ENCODE measurements around the gene PACRG.
A peak's percentile ranks its signal among the peaks of the same experiment; 100 is the strongest.

PACRG gene

DNA sequence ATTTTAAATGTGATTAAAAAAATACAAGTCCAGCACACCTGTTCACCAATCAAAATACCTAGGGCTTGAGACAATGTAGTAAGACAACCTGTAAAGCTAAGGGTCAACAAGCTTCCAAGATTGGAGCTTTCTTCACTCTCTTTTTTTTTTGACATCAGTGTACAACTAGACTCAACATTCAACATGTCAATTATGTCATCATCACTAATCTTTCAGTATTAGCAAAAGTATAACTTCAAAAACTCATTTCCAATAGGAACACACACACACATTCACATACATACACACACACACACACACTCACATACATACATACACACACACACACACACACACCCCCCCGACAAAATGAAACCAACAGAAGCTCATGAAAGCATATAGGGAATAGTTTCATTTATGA lies 26.2 kb upstream of the PACRG start:
- H3K4ac ChIP-seq (ENCODE audit: low read depth in 1 of 2, low read length in 2 of 2): no peak overlapping the region

GRCh38 chr6:162702446-162702845 lies 25.3 kb upstream of the PACRG start:
- DNase-seq: no peak
- H2BK15ac ChIP-seq (ENCODE audit: low read depth, poor library complexity, severe bottlenecking): no peak overlapping the region
- no peak overlapping the region for H3K23ac ChIP-seq (ENCODE audit: low read length in 2 of 2)
- no peak overlapping the region for H3K9ac ChIP-seq (ENCODE audit: low read length)
- H3K18ac ChIP-seq (ENCODE audit: low read depth in 1 of 2, low read length in 2 of 2): no peak overlapping the region
- no peak overlapping the region for H2BK12ac ChIP-seq (ENCODE audit: low read length in 2 of 2)
- H4K8ac ChIP-seq (ENCODE audit: low read length): no peak overlapping the region
- no peak overlapping the region for H2AK5ac ChIP-seq (ENCODE audit: low read length, severe bottlenecking)
- no peaks in the 10 kb centered on the region for H3K4me1 ChIP-seq (ENCODE audit: control insufficient read depth, insufficient read depth, low read depth, low read length)
- no peak overlapping the region for H4K91ac ChIP-seq (ENCODE audit: low read length)
- no peak overlapping the region for H2AFZ ChIP-seq (ENCODE audit: low read depth, low read length)
- peaks cover 2% of the 10 kb centered on the region for H3K79me1 ChIP-seq (replicated peaks; ENCODE audit: low read length, poor library complexity, severe bottlenecking)
- no peak overlapping the region for H3K4ac ChIP-seq (ENCODE audit: low read depth in 1 of 2, low read length in 2 of 2)
- H3K27ac ChIP-seq (ENCODE audit: low read length, poor library complexity, severe bottlenecking): no peak overlapping the region
- H3K27me3 ChIP-seq (ENCODE audit: control insufficient read depth in 1 of 2, insufficient read depth in 1 of 2, low read length in 2 of 2): no peaks in the 10 kb centered on the region
- WGBS: 84% methylated on average over 1 of the region's 2 CpGs
- H3K4me3 ChIP-seq (ENCODE audit: insufficient read depth in 1 of 2, low read depth in 1 of 2, low read length in 2 of 2): no peak overlapping the region
- no peak overlapping the region for H2BK5ac ChIP-seq (ENCODE audit: low read depth, low read length, poor library complexity, severe bottlenecking)
- H3K9me3 ChIP-seq (ENCODE audit: control insufficient read depth, low read length): no peaks in the 10 kb centered on the region
- H3K14ac ChIP-seq (ENCODE audit: low read length in 2 of 2): no peak overlapping the region
- H3K36me3 ChIP-seq (ENCODE audit: control insufficient read depth in 1 of 2, insufficient read depth in 2 of 2, low read depth in 1 of 2, low read length in 2 of 2): no peaks in the 10 kb centered on the region
- H2BK120ac ChIP-seq (ENCODE audit: low read depth, low read length): no peak overlapping the region
- H3K4me2 ChIP-seq (ENCODE audit: low read length, poor library complexity, severe bottlenecking): no peak overlapping the region

More for the DNA sequence above, 26.2 kb upstream of the PACRG start:
- no peak overlapping the region for H3K9ac ChIP-seq (ENCODE audit: low read length)
- H3K36me3 ChIP-seq (ENCODE audit: control insufficient read depth in 1 of 2, insufficient read depth in 2 of 2, low read depth in 1 of 2, low read length in 2 of 2): no peaks in the 10 kb centered on the region
- no peak overlapping the region for H2AFZ ChIP-seq (ENCODE audit: low read depth, low read length)
- H4K91ac ChIP-seq (ENCODE audit: low read length): no peak overlapping the region
- H2BK15ac ChIP-seq (ENCODE audit: low read depth, poor library complexity, severe bottlenecking): no peak overlapping the region
- no peak overlapping the region for H3K18ac ChIP-seq (ENCODE audit: low read depth in 1 of 2, low read length in 2 of 2)
- WGBS: no CpG with 5 or more reads among the region's 1 CpG
- no peaks in the 10 kb centered on the region for H3K27me3 ChIP-seq (ENCODE audit: control insufficient read depth in 1 of 2, insufficient read depth in 1 of 2, low read length in 2 of 2)
- no peak overlapping the region for H2BK12ac ChIP-seq (ENCODE audit: low read length in 2 of 2)
- no peak overlapping the region for H2BK5ac ChIP-seq (ENCODE audit: low read depth, low read length, poor library complexity, severe bottlenecking)
- H3K79me1 ChIP-seq (replicated peaks; ENCODE audit: low read length, poor library complexity, severe bottlenecking): peaks cover 2% of the 10 kb centered on the region
- DNase-seq: no peak
- no peak overlapping the region for H3K4me3 ChIP-seq (ENCODE audit: insufficient read depth in 1 of 2, low read depth in 1 of 2, low read length in 2 of 2)
- no peak overlapping the region for H3K27ac ChIP-seq (ENCODE audit: low read length, poor library complexity, severe bottlenecking)
- no peak overlapping the region for H3K23ac ChIP-seq (ENCODE audit: low read length in 2 of 2)
- H3K4me1 ChIP-seq (ENCODE audit: control insufficient read depth, insufficient read depth, low read depth, low read length): no peaks in the 10 kb centered on the region
- H3K9me3 ChIP-seq (ENCODE audit: control insufficient read depth, low read length): no peaks in the 10 kb centered on the region
- H2AK5ac ChIP-seq (ENCODE audit: low read length, severe bottlenecking): no peak overlapping the region
- H4K8ac ChIP-seq (ENCODE audit: low read length): no peak overlapping the region
- no peak overlapping the region for H3K14ac ChIP-seq (ENCODE audit: low read length in 2 of 2)
- no peak overlapping the region for H3K4me2 ChIP-seq (ENCODE audit: low read length, poor library complexity, severe bottlenecking)
- no peak overlapping the region for H2BK120ac ChIP-seq (ENCODE audit: low read depth, low read length)

- Histone ChIP-seq H3K27me3 (ENCODE audit: control insufficient read depth in 1 of 2, insufficient read depth in 1 of 2, low read length in 2 of 2) (no peaks in the 10 kb centered on the region), H2AK5ac (ENCODE audit: low read length, severe bottlenecking) (no peak overlapping the region), H2AFZ (ENCODE audit: low read depth, low read length) (no peak overlapping the region), H3K27ac (ENCODE audit: low read length, poor library complexity, severe bottlenecking) (no peak overlapping the region), H2BK120ac (ENCODE audit: low read depth, low read length) (no peak overlapping the region), H3K4ac (ENCODE audit: low read depth in 1 of 2, low read length in 2 of 2) (no peak overlapping the region), H2BK15ac (ENCODE audit: low read depth, poor library complexity, severe bottlenecking) (no peak overlapping the region), H3K18ac (ENCODE audit: low read depth in 1 of 2, low read length in 2 of 2) (no peak overlapping the region), H3K36me3 (ENCODE audit: control insufficient read depth in 1 of 2, insufficient read depth in 2 of 2, low read depth in 1 of 2, low read length in 2 of 2) (no peaks in the 10 kb centered on the region), H4K8ac (ENCODE audit: low read length) (no peak overlapping the region), H3K9me3 (ENCODE audit: control insufficient read depth, low read length) (no peaks in the 10 kb centered on the region), H3K4me3 (ENCODE audit: insufficient read depth in 1 of 2, low read depth in 1 of 2, low read length in 2 of 2) (no peak overlapping the region), H3K79me1 (replicated peaks; ENCODE audit: low read length, poor library complexity, severe bottlenecking) (peaks cover 2% of the 10 kb centered on the region), H3K9ac (ENCODE audit: low read length) (no peak overlapping the region), H4K91ac (ENCODE audit: low read length) (no peak overlapping the region), H3K4me2 (ENCODE audit: low read length, poor library complexity, severe bottlenecking) (no peak overlapping the region), H3K23ac (ENCODE audit: low read length in 2 of 2) (no peak overlapping the region), H3K14ac (ENCODE audit: low read length in 2 of 2) (peak overlapping the region in 1 of 2 experiments; percentile 44), H3K4me1 (ENCODE audit: control insufficient read depth, insufficient read depth, low read depth, low read length) (no peaks in the 10 kb centered on the region), H2BK5ac (ENCODE audit: low read depth, low read length, poor library complexity, severe bottlenecking) (no peak overlapping the region), H2BK12ac (ENCODE audit: low read length in 2 of 2) (no peak overlapping the region)
- 90% methylated on average over 4 of the region's 4 CpGs for WGBS
- no peak for DNase-seq
These were observed 23.8 kb upstream of the PACRG start for GRCh38 chr6:162704001-162704400.

DNA sequence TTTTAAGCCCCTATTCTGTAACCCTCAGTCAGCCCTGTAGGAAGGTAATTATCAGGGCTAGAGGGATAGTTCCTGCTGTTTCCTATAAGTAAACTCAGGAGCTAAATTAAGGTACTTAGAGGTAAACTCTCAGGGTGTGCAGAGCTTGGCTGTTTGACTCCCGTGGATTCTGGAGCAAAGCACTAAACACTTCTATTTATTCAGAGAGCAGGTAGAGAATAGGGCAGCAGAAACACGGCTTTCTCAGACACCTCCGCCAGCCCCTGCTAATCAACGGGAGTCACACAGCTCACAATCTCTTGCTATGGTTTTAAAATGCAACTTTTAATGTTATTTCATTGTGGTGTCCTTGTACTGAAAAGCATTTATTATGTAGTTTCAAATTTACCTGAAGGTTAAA lies 22.0 kb upstream of the PACRG start:
- 71% methylated on average over 1 of the region's 4 CpGs for WGBS
- Histone ChIP-seq H3K23ac (ENCODE audit: low read length in 2 of 2) (no peak overlapping the region), H3K4ac (ENCODE audit: low read depth in 1 of 2, low read length in 2 of 2) (no peak overlapping the region), H2AFZ (ENCODE audit: low read depth, low read length) (no peak overlapping the region), H3K14ac (ENCODE audit: low read length in 2 of 2) (no peak overlapping the region), H2BK12ac (ENCODE audit: low read length in 2 of 2) (no peak overlapping the region), H3K18ac (ENCODE audit: low read depth in 1 of 2, low read length in 2 of 2) (no peak overlapping the region), H2BK120ac (ENCODE audit: low read depth, low read length) (no peak overlapping the region), H3K9ac (ENCODE audit: low read length) (no peak overlapping the region), H4K91ac (ENCODE audit: low read length) (no peak overlapping the region), H3K4me2 (ENCODE audit: low read length, poor library complexity, severe bottlenecking) (no peak overlapping the region), H3K27me3 (ENCODE audit: control insufficient read depth in 1 of 2, insufficient read depth in 1 of 2, low read length in 2 of 2) (no peaks in the 10 kb centered on the region), H2AK5ac (ENCODE audit: low read length, severe bottlenecking) (no peak overlapping the region), H3K79me1 (replicated peaks; ENCODE audit: low read length, poor library complexity, severe bottlenecking) (peaks cover 2% of the 10 kb centered on the region), H3K36me3 (ENCODE audit: control insufficient read depth in 1 of 2, insufficient read depth in 2 of 2, low read depth in 1 of 2, low read length in 2 of 2) (no peaks in the 10 kb centered on the region), H2BK5ac (ENCODE audit: low read depth, low read length, poor library complexity, severe bottlenecking) (no peak overlapping the region), H3K4me3 (ENCODE audit: insufficient read depth in 1 of 2, low read depth in 1 of 2, low read length in 2 of 2) (no peak overlapping the region), H3K4me1 (ENCODE audit: control insufficient read depth, insufficient read depth, low read depth, low read length) (no peaks in the 10 kb centered on the region), H3K9me3 (ENCODE audit: control insufficient read depth, low read length) (no peaks in the 10 kb centered on the region), H4K8ac (ENCODE audit: low read length) (no peak overlapping the region), H3K27ac (ENCODE audit: low read length, poor library complexity, severe bottlenecking) (no peak overlapping the region), H2BK15ac (ENCODE audit: low read depth, poor library complexity, severe bottlenecking) (no peak overlapping the region)
- DNase-seq: no peak
